NCI-H345 (cell line): Measurements from ENCODE around the gene DAGLA.
"Not testable (repeated sequence)": the region's sequence is repeated elsewhere in the genome, so short reads cannot be mapped to it uniquely, and the experiment has no call there.

Experiments
- DNase-seq: peaks from one replicate; lab custom pipeline; 2025; lab: John Stamatoyannopoulos, UW

The DAGLA gene

GRCh38 chr11:61660997-61661396 lies 19.2 kb upstream of the DAGLA start:
- not testable (repeated sequence) for DNase-seq

GRCh38 chr11:61666684-61667297 lies 13.4 kb upstream of the DAGLA start:
- DNase-seq = no peak

- no peak for DNase-seq
Measured at GRCh38 chr11:61667684-61668305, 12.4 kb upstream of the DAGLA start.

GRCh38 chr11:61669417-61669816 lies 10.8 kb upstream of the DAGLA start:
- no peak for DNase-seq

- no peak for DNase-seq
Measured at GRCh38 chr11:61670626-61671025, 9.6 kb upstream of the DAGLA start.

GRCh38 chr11:61671527-61671926 lies 8.7 kb upstream of the DAGLA start:
- no peak for DNase-seq

- not testable (repeated sequence) for DNase-seq
Measured at GRCh38 chr11:61673946-61674467, 6.2 kb upstream of the DAGLA start.

- no peak for DNase-seq
Measured at GRCh38 chr11:61675826-61676225, 4.4 kb upstream of the DAGLA start.

GRCh38 chr11:61679296-61679695 lies 895 bp upstream of the DAGLA start:
- DNase-seq = no peak

GRCh38 chr11:61680622-61681221 lies 531 bp downstream of the DAGLA start:
- no peak for DNase-seq

GRCh38 chr11:61682093-61682732 lies 2.0 kb downstream of the DAGLA start:
- no peak for DNase-seq

- no peak for DNase-seq
Measured at GRCh38 chr11:61682906-61683675, 2.9 kb downstream of the DAGLA start.

- no peak for DNase-seq
Measured at GRCh38 chr11:61683961-61684869, 4.0 kb downstream of the DAGLA start.

- DNase-seq = no peak
Measured at GRCh38 chr11:61684870-61685616, 4.9 kb downstream of the DAGLA start.

GRCh38 chr11:61685617-61685967 lies 5.4 kb downstream of the DAGLA start:
- no peak for DNase-seq

- DNase-seq = no peak
Measured at GRCh38 chr11:61686066-61686465, 5.9 kb downstream of the DAGLA start.

- DNase-seq = no peak
Measured at GRCh38 chr11:61686469-61686868, 6.3 kb downstream of the DAGLA start.

- no peak for DNase-seq
Measured at GRCh38 chr11:61687420-61687819, 7.2 kb downstream of the DAGLA start.

GRCh38 chr11:61688365-61689163 lies 8.4 kb downstream of the DAGLA start:
- no peak for DNase-seq

GRCh38 chr11:61689164-61689496 lies 8.9 kb downstream of the DAGLA start:
- DNase-seq = no peak
